Left lung (tissue), 10 donors: Measurements from ENCODE around the gene MPHOSPH9. TPM values are rescaled to one million over a fixed set of nuclear protein-coding genes. Genes with fewer than 3 reads are reported as not detected.

Experiments
- ATAC-seq: fragments of 200-7000 bp; cut with Tn5 transposase; one replicate; pipeline ENCODE4 v1.9.1; 2020; ENCODE audit warnings: moderate library complexity
- DNase-seq, 4 donors: peaks; one replicate each; pipeline ENCODE4 v3.0.0-alpha.2; 2013 to 2020
- H3K27ac ChIP-seq, 2 donors: fragments of 200-600 bp; sonication (generic) in 1 of 2; one replicate each; pipeline versions ENCODE4 v1.5.0 to v1.8.0; 2020 to 2021
- H3K27me3 ChIP-seq, 2 donors: fragments of 200-600 bp; sonication (generic) in 1 of 2; one replicate each; pipeline versions ENCODE4 v1.5.0 to v1.8.0; 2020 to 2021
- H3K36me3 ChIP-seq, 2 donors: fragments of 200-600 bp; sonication (generic) in 1 of 2; one replicate each; pipeline versions ENCODE4 v1.5.0 to v1.8.0; 2020 to 2021
- H3K4me1 ChIP-seq, 2 donors: fragments of 200-600 bp; one replicate each; pipeline ENCODE4 v1.8.0; 2021
- H3K4me3 ChIP-seq, 2 donors: fragments of 200-600 bp; sonication (generic) in 1 of 2; one replicate each; pipeline versions ENCODE4 v1.5.0 to v1.8.0; 2020 to 2021; ENCODE audit warnings: mild to moderate bottlenecking in 1 of 2
- H3K9me3 ChIP-seq, 2 donors: fragments of 200-600 bp; sonication (generic) in 1 of 2; one replicate each; pipeline versions ENCODE4 v1.5.0 to v1.8.0; 2020 to 2021
- CTCF ChIP-seq, 2 donors: fragments of 200-600 bp; sonication (generic) in 1 of 2; IDR thresholded peaks; one replicate each; pipeline versions ENCODE4 v1.5.0 to v1.8.0; 2021; ENCODE audit warnings: antibody characterized with exemption in 2 of 2
- intact Hi-C, 2 donors: fragments of 100-400 bp; cut with DNase I; formaldehyde crosslinking; loops; one replicate each; pipeline versions ENCODE4 v1.11.2 to v1.14.2; 2022
- polyA plus RNA-seq, 6 donors: library from polyadenylated mRNA; unstranded; fragments of 120-200 nt; gene quantifications; one replicate each; pipeline ENCODE4 v1.2.1, GENCODE V29; 2013; ENCODE audit not compliant: insufficient read length in 6 of 6
- total RNA-seq, 2 donors: library from RNA; stranded (reverse); fragmentation: NEBNext Ultra II Directional; extraction: Animal tissue kit (Norgen Biotek cat#: 25700); gene quantifications; one replicate each; pipeline ENCODE4 v1.2.1, GENCODE V29; 2021
- donor health status: DM: no; HTN: yes; CAD: no.
- donor health status: DM: no; HTN: no; CAD: no.

Gene MPHOSPH9
- total and polyA plus RNA-seq, 8 donors, result 27.6 to 46.7 (median 35.6) TPM

GRCh38 chr12:123119808-123120207, 113.1 kb downstream of the MPHOSPH9 start:
- no peak overlapping the region for H3K4me3 ChIP-seq
- no peak for TF ChIP-seq CTCF (IDR thresholded peaks at IDR 0.05)
- H3K27ac ChIP-seq, result no peak overlapping the region
- no peaks in the 10 kb centered on the region for H3K36me3 ChIP-seq
- peaks cover 5 to 22% of the 10 kb centered on the region in 2 donors for H3K4me1 ChIP-seq
- intact Hi-C loops, result no loop called here
- H3K9me3 ChIP-seq, result no peaks in the 10 kb centered on the region
- no peaks in the 10 kb centered on the region for H3K27me3 ChIP-seq
- ATAC-seq (no peak), DNase-seq (no peak)

- peaks cover 5 to 35% of the 10 kb centered on the region in 2 donors for H3K4me1 ChIP-seq
- intact Hi-C loops, result no loop called here
- DNase-seq, result no peak
- H3K9me3 ChIP-seq, result no peaks in the 10 kb centered on the region
- H3K36me3 ChIP-seq, result no peaks in the 10 kb centered on the region
- no peaks in the 10 kb centered on the region for H3K27me3 ChIP-seq
- H3K27ac ChIP-seq, result no peak overlapping the region
- no peak for TF ChIP-seq CTCF (IDR thresholded peaks at IDR 0.05)
- ATAC-seq, result no peak
- no peak overlapping the region for H3K4me3 ChIP-seq
Observed at GRCh38 chr12:123118497-123118896, 114.4 kb downstream of the MPHOSPH9 start.

- Histone ChIP-seq H3K4me1 (peaks cover 5 to 48% of the 10 kb centered on the region in 2 donors), H3K27ac (peak overlapping the region; percentile 39 to 71), H3K4me3 (no peak overlapping the region), H3K27me3 (no peaks in the 10 kb centered on the region), H3K36me3 (no peaks in the 10 kb centered on the region), H3K9me3 (no peaks in the 10 kb centered on the region)
- no peak for TF ChIP-seq CTCF (IDR thresholded peaks at IDR 0.05)
- intact Hi-C loops, result no loop called here
- peak in 2 of 4 donors; percentile 70 to 85 for DNase-seq
- peak; percentile 58 for ATAC-seq
Observed at GRCh38 chr12:123115409-123116121, 117.4 kb downstream of the MPHOSPH9 start.

- peak overlapping the region; percentile 15 to 71 for H3K27ac ChIP-seq
- intact Hi-C loops, result no loop called here
Observed at GRCh38 chr12:123114304-123115083, 118.4 kb downstream of the MPHOSPH9 start.

More at GRCh38 chr12:123114304-123115083, 118.4 kb downstream of the MPHOSPH9 start:
- Histone ChIP-seq H3K9me3 (no peaks in the 10 kb centered on the region), H3K4me1 (peaks cover 5 to 45% of the 10 kb centered on the region in 2 donors), H3K27me3 (no peaks in the 10 kb centered on the region), H3K36me3 (no peaks in the 10 kb centered on the region), H3K4me3 (no peak overlapping the region)
- peak in 1 of 4 donors; percentile 43 for DNase-seq
- TF ChIP-seq CTCF (IDR thresholded peaks at IDR 0.05), result no peak
- no peak for ATAC-seq
